ENCODE measurements around the gene DGAT2.

Gene DGAT2

DNA sequence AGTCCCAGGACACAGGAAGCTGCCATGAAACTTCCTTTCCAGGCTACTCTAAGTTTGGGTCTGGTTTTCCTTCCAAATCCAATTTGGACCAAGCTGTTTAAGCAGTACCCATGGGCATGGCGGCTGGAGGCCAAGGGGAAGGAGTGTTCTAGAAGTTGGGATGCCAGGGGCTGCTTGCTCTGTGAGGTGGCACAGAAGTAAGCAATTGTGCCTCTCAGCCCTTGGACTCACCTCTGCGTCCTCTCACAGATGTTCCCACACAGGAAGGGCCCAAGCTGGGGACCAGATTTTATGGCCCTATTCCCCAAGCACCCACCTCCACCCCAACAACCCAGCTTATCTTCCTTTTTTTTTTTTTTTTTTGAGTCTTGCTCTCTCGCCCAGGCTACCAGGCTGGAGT is 3.5 kb upstream of the DGAT2 start:
- H3K27me3 ChIP-seq (ENCODE audit: insufficient read depth, poor library complexity, severe bottlenecking), result no peaks in the 10 kb centered on the region
- TF ChIP-seq, protein P1, sequence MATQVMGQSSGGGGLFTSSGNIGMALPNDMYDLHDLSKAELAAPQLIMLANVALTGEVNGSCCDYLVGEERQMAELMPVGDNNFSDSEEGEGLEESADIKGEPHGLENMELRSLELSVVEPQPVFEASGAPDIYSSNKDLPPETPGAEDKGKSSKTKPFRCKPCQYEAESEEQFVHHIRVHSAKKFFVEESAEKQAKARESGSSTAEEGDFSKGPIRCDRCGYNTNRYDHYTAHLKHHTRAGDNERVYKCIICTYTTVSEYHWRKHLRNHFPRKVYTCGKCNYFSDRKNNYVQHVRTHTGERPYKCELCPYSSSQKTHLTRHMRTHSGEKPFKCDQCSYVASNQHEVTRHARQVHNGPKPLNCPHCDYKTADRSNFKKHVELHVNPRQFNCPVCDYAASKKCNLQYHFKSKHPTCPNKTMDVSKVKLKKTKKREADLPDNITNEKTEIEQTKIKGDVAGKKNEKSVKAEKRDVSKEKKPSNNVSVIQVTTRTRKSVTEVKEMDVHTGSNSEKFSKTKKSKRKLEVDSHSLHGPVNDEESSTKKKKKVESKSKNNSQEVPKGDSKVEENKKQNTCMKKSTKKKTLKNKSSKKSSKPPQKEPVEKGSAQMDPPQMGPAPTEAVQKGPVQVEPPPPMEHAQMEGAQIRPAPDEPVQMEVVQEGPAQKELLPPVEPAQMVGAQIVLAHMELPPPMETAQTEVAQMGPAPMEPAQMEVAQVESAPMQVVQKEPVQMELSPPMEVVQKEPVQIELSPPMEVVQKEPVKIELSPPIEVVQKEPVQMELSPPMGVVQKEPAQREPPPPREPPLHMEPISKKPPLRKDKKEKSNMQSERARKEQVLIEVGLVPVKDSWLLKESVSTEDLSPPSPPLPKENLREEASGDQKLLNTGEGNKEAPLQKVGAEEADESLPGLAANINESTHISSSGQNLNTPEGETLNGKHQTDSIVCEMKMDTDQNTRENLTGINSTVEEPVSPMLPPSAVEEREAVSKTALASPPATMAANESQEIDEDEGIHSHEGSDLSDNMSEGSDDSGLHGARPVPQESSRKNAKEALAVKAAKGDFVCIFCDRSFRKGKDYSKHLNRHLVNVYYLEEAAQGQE (IDR thresholded peaks at IDR 0.05; ENCODE audit: insufficient replicate concordance, low read depth), result no peak
- TF ChIP-seq POLR2AphosphoS5 (IDR thresholded peaks at IDR 0.05; ENCODE audit: low read depth) (no peak), SPI1 (IDR thresholded peaks at IDR 0.05; ENCODE audit: borderline replicate concordance, low read depth) (no peak), GABPA (IDR thresholded peaks at IDR 0.05; ENCODE audit: low read depth) (no peak)
- TF ChIP-seq, protein P2, sequence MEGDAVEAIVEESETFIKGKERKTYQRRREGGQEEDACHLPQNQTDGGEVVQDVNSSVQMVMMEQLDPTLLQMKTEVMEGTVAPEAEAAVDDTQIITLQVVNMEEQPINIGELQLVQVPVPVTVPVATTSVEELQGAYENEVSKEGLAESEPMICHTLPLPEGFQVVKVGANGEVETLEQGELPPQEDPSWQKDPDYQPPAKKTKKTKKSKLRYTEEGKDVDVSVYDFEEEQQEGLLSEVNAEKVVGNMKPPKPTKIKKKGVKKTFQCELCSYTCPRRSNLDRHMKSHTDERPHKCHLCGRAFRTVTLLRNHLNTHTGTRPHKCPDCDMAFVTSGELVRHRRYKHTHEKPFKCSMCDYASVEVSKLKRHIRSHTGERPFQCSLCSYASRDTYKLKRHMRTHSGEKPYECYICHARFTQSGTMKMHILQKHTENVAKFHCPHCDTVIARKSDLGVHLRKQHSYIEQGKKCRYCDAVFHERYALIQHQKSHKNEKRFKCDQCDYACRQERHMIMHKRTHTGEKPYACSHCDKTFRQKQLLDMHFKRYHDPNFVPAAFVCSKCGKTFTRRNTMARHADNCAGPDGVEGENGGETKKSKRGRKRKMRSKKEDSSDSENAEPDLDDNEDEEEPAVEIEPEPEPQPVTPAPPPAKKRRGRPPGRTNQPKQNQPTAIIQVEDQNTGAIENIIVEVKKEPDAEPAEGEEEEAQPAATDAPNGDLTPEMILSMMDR (IDR thresholded peaks at IDR 0.05; ENCODE audit: insufficient read depth, low read length), result no peak
- no peak overlapping the region for H3K4me3 ChIP-seq (replicated peaks; ENCODE audit: insufficient read depth, low read length)
- no peak overlapping the region for H3K27ac ChIP-seq (replicated peaks)
- DNase-seq (ENCODE audit: low read depth in 1 of 2, low spot score in 1 of 2), result no peak

DNA sequence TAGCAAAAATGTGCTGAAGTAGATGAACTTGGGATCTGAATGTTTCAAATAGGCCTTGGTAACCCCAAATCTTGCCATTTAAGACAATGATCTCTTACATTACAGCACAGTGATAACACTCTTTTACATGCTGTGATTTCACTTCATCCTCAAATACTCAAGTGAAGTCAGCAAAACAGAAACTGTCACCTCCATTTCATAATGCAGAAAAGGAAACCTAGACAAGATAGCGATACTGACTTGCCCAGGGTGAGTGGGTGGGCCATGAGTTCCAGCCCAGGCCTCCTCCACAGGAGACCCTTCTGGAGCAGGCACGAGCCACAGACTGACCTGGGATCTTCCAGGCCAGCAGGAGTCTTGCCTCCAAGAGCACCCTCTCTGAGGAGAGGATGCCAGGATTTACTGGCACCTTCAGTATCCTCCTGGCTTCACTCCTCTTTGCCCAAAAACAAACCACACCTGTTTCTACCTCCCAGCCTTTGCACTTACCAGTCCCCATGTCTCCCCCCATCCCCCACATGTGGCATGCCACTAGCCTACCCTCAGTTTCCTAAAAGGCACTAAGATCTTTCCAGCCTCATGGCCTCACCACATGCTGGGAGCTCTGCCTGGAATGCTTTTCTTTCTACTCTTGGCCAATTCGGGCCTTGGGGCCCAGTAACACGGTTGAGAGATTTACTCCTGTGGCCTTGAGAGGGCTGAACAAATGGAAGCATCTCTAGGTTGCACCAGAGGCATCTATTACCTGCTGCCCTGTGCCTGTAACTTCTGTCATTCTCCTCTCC is 1.9 kb upstream of the DGAT2 start:
- no peaks in the 10 kb centered on the region for H3K27me3 ChIP-seq (ENCODE audit: insufficient read depth, poor library complexity, severe bottlenecking)
- TF ChIP-seq SPI1 (IDR thresholded peaks at IDR 0.05; ENCODE audit: borderline replicate concordance, low read depth) (no peak), GABPA (IDR thresholded peaks at IDR 0.05; ENCODE audit: low read depth) (no peak), POLR2AphosphoS5 (IDR thresholded peaks at IDR 0.05; ENCODE audit: low read depth) (no peak)
- TF ChIP-seq, protein P1 (IDR thresholded peaks at IDR 0.05; ENCODE audit: insufficient replicate concordance, low read depth), result no peak
- TF ChIP-seq, protein P2 (IDR thresholded peaks at IDR 0.05; ENCODE audit: insufficient read depth, low read length), result no peak
- H3K27ac ChIP-seq (replicated peaks), result no peak overlapping the region
- no peak for DNase-seq (ENCODE audit: low read depth in 1 of 2, low spot score in 1 of 2)
- H3K4me3 ChIP-seq (replicated peaks; ENCODE audit: insufficient read depth, low read length), result no peak overlapping the region

GRCh38 chr11:75767228-75767572 is 1.4 kb upstream of the DGAT2 start:
- H3K4me3 ChIP-seq (replicated peaks; ENCODE audit: insufficient read depth, low read length), result no peak overlapping the region
- H3K27ac ChIP-seq (replicated peaks), result no peak overlapping the region
- no peaks in the 10 kb centered on the region for H3K27me3 ChIP-seq (ENCODE audit: insufficient read depth, poor library complexity, severe bottlenecking)
- DNase-seq (ENCODE audit: low read depth in 1 of 2, low spot score in 1 of 2), result no peak
- TF ChIP-seq GABPA (IDR thresholded peaks at IDR 0.05; ENCODE audit: low read depth) (no peak), POLR2AphosphoS5 (IDR thresholded peaks at IDR 0.05; ENCODE audit: low read depth) (no peak), SPI1 (IDR thresholded peaks at IDR 0.05; ENCODE audit: borderline replicate concordance, low read depth) (no peak)
- TF ChIP-seq, protein P1 (IDR thresholded peaks at IDR 0.05; ENCODE audit: insufficient replicate concordance, low read depth), result no peak
- TF ChIP-seq, protein P2 (IDR thresholded peaks at IDR 0.05; ENCODE audit: insufficient read depth, low read length), result no peak

All from HL-60 (cell line).